ENCODE results near the gene TRABD2A. TPM values are rescaled to one million over a fixed set of nuclear protein-coding genes. Genes with fewer than 3 reads are reported as not detected.

Gene TRABD2A
- total and polyA plus RNA-seq, 9 of the 15 experiments (the other 6 are each of a cell fraction or from before 2014, with no cell fraction given) = 0.07 to 0.45 (median 0.25) TPM

DNA sequence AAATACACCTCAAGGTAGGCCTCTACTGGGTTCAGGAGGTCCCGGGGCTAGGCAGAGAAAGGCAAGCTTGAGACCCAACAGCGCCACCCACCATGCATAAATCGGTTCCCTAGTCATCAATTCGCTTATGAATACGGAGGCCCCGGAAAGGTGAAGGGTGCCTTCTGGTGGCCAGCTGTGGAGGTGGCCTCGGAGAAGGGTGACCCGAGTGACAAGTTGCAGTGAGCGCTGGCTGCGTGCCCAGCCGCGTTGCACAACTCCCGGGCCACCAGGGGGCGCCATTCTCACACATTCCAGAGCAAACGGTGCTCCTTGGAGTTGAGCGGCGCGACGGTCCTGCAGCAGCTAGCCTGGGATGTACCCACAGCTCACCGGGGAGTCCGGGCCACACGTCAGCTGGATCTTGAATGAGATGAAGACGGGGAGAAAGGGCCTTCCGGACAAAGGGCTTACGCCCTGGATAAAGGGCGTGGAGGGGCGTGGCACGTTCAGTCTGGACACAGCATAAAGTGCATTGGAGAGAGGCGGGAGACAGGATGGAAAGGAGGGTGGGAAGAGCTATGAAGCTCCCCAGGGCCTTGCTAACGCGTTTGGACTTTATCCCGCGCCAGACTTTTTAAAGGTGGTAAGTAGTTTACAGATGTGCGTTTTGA, 45.0 kb upstream of the TRABD2A start (continued):
- TF ChIP-seq TEAD4 (IDR thresholded peaks at IDR 0.05; ENCODE audit: low read length) (peak; percentile 89), TEAD4 (CRISPR knock-in tag; IDR thresholded peaks at IDR 0.05; ENCODE audit: borderline replicate concordance) (peak; percentile 67; the same call in 1 of the 2 replicates), STAG1 (CRISPR knock-in tag; IDR thresholded peaks at IDR 0.05; ENCODE audit: borderline replicate concordance) (peak; percentile 67; the same call in 1 of the 2 replicates), CTBP1 (IDR thresholded peaks at IDR 0.05; ENCODE audit: borderline replicate concordance) (peak; percentile 99)
- TF ChIP-seq, protein P1, sequence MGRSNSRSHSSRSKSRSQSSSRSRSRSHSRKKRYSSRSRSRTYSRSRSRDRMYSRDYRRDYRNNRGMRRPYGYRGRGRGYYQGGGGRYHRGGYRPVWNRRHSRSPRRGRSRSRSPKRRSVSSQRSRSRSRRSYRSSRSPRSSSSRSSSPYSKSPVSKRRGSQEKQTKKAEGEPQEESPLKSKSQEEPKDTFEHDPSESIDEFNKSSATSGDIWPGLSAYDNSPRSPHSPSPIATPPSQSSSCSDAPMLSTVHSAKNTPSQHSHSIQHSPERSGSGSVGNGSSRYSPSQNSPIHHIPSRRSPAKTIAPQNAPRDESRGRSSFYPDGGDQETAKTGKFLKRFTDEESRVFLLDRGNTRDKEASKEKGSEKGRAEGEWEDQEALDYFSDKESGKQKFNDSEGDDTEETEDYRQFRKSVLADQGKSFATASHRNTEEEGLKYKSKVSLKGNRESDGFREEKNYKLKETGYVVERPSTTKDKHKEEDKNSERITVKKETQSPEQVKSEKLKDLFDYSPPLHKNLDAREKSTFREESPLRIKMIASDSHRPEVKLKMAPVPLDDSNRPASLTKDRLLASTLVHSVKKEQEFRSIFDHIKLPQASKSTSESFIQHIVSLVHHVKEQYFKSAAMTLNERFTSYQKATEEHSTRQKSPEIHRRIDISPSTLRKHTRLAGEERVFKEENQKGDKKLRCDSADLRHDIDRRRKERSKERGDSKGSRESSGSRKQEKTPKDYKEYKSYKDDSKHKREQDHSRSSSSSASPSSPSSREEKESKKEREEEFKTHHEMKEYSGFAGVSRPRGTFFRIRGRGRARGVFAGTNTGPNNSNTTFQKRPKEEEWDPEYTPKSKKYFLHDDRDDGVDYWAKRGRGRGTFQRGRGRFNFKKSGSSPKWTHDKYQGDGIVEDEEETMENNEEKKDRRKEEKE (IDR thresholded peaks at IDR 0.05; ENCODE audit: borderline replicate concordance in 1 of 2, control insufficient read depth in 1 of 2, low read depth in 2 of 2, low read length in 1 of 2) = no peak
- TF ChIP-seq, protein P2, sequence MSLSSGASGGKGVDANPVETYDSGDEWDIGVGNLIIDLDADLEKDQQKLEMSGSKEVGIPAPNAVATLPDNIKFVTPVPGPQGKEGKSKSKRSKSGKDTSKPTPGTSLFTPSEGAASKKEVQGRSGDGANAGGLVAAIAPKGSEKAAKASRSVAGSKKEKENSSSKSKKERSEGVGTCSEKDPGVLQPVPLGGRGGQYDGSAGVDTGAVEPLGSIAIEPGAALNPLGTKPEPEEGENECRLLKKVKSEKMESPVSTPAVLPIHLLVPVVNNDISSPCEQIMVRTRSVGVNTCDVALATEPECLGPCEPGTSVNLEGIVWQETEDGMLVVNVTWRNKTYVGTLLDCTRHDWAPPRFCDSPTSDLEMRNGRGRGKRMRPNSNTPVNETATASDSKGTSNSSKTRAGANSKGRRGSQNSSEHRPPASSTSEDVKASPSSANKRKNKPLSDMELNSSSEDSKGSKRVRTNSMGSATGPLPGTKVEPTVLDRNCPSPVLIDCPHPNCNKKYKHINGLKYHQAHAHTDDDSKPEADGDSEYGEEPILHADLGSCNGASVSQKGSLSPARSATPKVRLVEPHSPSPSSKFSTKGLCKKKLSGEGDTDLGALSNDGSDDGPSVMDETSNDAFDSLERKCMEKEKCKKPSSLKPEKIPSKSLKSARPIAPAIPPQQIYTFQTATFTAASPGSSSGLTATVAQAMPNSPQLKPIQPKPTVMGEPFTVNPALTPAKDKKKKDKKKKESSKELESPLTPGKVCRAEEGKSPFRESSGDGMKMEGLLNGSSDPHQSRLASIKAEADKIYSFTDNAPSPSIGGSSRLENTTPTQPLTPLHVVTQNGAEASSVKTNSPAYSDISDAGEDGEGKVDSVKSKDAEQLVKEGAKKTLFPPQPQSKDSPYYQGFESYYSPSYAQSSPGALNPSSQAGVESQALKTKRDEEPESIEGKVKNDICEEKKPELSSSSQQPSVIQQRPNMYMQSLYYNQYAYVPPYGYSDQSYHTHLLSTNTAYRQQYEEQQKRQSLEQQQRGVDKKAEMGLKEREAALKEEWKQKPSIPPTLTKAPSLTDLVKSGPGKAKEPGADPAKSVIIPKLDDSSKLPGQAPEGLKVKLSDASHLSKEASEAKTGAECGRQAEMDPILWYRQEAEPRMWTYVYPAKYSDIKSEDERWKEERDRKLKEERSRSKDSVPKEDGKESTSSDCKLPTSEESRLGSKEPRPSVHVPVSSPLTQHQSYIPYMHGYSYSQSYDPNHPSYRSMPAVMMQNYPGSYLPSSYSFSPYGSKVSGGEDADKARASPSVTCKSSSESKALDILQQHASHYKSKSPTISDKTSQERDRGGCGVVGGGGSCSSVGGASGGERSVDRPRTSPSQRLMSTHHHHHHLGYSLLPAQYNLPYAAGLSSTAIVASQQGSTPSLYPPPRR (CRISPR knock-in tag; IDR thresholded peaks at IDR 0.05; ENCODE audit: borderline replicate concordance) = no peak
- TF ChIP-seq, protein P3, sequence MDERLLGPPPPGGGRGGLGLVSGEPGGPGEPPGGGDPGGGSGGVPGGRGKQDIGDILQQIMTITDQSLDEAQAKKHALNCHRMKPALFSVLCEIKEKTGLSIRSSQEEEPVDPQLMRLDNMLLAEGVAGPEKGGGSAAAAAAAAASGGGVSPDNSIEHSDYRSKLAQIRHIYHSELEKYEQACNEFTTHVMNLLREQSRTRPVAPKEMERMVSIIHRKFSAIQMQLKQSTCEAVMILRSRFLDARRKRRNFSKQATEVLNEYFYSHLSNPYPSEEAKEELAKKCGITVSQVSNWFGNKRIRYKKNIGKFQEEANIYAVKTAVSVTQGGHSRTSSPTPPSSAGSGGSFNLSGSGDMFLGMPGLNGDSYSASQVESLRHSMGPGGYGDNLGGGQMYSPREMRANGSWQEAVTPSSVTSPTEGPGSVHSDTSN (CRISPR knock-in tag; IDR thresholded peaks at IDR 0.05; ENCODE audit: low read depth) = 0 out of 2 replicates have a peak, but pooled peaks have one; percentile 17
- TF ChIP-seq, protein P3 (tag; conservative IDR thresholded peaks at IDR 0.05; ENCODE audit: low read depth) = peak; percentile 65
